ENCODE results near the gene PROCA1. TPM values are rescaled to one million over a fixed set of nuclear protein-coding genes. Genes with fewer than 3 reads are reported as not detected.
A peak's percentile ranks its signal among the peaks of the same experiment; 100 is the strongest.

PROCA1 gene, protein sequence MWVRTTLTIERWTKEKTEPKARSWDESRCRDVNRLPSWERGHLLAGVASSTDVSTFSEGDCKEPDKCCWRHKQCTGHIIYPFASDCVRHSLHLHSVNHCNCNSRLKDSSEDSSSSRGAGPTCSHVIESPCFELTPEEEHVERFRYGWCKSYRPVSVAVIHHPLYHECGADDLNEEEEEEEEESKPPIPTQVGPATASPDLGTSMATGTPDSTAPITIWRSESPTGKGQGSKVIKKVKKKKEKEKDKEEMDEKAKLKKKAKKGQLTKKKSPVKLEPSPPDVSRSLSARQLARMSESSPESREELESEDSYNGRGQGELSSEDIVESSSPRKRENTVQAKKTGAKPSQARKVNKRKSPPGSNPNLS
- polyA plus RNA-seq (ENCODE audit: insufficient read length in 4 of 4): 1 to 10 TPM; 5.0 to 7.3 (median 6.2) TPM

DNA sequence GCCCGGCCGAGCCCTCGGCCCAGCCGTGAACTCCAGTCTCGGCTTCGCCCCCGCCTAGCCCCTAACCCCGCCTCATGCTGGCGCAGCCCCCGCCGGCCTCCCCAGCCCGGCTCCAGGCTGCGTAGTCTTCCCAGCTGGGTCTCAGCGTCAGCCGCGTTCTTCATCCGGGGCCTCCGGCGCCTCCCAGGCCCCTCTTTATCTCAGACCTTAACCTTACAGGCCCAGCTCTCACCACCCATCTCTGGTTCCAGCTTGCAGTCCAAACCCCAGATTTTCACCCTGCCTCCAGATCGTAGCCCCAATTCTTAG, at the start of gene PROCA1:
PROCA1 (minus strand) TSS at position 166 of the 309 bp plus-strand sequence. CDS start 228 bp downstream, outside the sequence.
- DNase-seq (ENCODE audit: low read depth in 4 of 4, low spot score in 3 of 4): no peak

DNA sequence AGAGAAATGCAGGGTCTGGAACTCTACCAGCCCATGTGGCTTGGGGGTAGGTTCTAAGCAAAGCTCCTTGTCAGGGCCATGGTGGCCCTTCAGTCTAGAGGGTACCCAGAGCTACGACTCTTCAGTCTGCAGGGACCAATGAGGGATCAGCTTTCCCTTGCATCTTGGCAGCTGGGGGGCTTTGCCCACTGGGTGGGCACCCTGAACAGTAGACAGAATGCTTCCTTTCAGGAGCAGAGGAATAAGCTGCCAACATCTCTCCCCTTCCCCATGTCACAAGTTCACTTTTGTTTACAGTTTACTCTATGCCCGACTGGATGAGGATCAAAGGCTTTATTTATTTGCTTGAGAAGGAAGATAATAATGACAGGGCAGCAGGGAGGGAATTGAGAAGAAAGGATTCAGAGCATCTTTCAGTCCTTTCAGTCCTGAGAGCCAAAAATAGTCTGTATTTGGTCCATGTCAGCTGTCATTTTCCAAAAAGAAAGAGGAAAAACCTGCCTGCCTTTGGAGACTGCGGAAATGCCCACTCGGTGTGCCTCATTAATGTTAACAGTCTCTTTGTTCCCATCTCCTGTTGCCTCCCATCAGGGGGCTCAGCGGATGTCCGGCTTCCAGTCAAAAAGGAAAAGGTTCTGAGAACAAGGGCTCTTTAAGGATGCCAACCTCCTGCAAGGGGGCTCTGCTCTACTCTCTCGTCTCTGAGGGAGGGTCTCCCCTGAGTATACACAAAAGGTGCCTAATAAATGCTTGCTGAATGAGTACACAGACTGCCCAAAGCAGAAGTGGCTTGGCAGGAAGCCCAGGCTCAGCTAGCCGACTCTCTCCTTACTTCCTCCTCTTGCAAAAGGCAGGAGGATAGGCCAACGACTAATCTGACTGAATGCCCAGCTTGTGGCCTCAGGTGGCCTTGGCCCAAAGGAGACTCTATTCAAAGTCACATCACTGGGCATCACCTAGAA, 49.2 kb upstream of the PROCA1 start:
- no peak for DNase-seq (ENCODE audit: low read depth in 4 of 4, low spot score in 3 of 4)

DNA sequence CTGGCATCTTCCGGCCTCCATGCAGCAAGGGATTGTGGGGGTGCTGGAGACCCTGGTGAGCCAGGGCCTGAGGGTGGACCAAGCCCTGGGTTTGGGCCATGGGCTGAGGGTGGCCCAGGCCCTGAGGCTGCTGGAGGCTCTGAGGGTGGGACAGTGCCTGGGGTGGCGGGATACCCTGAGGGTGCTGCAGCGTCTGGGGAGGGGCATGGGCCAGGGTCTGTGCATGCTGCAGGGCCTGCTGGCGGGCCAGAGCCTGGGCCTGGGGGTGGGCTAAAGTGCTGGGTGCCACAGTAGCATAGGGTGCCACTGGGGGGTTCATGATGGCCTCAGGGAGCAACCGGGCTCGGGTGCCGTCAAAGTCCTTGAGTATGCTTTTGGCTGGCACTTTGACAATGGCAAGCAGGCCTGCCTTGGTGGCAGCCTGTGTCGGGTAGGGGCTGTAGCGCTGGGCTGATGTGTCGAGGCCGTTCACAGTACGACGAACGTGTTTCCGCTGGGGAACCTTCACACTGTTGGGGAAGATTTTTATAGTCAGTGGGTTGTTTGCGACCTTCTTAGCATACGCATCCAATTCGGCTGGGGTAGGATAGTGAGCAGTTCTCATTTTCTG, 47.7 kb upstream of the PROCA1 start:
- DNase-seq (ENCODE audit: low read depth in 4 of 4, low spot score in 3 of 4): no peak

DNA sequence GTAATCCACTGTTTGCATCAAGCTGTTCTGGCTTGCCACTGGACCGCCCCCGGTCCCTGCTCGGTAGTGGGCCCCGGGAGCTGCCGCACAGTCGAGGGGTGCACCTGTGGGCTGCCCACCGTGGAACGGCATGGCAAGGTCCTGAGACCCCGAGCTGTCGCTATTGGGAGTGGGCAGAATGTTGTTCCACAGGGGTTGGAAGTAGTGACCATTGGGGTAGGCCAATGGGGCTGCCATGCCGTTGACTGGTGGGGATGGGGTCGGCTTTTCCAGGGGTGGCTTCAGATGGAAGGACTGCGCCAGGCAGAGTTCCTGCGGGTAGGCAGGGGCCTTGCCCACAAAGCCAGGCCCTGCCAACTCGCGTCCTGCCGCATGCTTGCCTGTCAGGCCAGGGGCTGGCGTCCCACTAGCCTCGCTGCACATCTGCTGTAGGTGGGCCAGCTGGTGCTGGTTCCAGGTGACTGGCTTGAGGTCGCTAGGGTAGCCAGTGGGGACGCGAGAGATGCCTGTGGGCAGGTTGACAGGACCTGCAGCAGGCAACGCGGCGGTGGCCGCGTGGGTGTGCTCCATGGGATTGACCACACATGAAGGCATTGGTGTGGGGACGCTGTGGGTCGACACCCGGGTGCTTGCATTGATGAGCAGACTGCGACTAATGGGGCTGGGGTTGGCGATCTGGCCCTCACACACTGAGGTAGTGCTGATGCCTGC, 46.9 kb upstream of the PROCA1 start:
- DNase-seq (ENCODE audit: low read depth in 4 of 4, low spot score in 3 of 4): no peak

- DNase-seq (ENCODE audit: low read depth in 4 of 4, low spot score in 3 of 4): no peak
These were observed 44.5 kb upstream of the PROCA1 start for GRCh38 chr17:28756049-28756804.

DNA sequence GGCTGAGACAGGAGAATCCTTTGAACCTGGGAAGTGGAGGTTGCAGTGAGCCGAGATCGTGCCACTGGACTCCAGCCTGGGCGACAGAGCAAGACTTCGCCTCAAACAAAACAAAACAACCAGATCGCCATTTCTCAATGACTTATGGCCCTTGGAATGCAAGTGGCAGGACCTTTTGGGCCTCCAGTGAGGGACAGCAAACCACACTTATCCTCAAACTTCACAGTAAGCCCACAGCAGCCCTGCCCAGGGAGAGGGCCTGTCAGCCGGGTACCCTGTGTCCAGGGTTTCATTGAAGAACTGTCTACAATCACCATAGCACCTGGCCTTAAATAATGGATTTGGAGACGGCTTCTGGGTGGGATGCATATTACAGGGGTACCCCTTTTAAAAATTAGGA, 43.8 kb upstream of the PROCA1 start:
- no peak for DNase-seq (ENCODE audit: low read depth in 4 of 4, low spot score in 3 of 4)

- no peak for DNase-seq (ENCODE audit: low read depth in 4 of 4, low spot score in 3 of 4)
These were observed 40.1 kb upstream of the PROCA1 start for GRCh38 chr17:28751600-28752366.

DNA sequence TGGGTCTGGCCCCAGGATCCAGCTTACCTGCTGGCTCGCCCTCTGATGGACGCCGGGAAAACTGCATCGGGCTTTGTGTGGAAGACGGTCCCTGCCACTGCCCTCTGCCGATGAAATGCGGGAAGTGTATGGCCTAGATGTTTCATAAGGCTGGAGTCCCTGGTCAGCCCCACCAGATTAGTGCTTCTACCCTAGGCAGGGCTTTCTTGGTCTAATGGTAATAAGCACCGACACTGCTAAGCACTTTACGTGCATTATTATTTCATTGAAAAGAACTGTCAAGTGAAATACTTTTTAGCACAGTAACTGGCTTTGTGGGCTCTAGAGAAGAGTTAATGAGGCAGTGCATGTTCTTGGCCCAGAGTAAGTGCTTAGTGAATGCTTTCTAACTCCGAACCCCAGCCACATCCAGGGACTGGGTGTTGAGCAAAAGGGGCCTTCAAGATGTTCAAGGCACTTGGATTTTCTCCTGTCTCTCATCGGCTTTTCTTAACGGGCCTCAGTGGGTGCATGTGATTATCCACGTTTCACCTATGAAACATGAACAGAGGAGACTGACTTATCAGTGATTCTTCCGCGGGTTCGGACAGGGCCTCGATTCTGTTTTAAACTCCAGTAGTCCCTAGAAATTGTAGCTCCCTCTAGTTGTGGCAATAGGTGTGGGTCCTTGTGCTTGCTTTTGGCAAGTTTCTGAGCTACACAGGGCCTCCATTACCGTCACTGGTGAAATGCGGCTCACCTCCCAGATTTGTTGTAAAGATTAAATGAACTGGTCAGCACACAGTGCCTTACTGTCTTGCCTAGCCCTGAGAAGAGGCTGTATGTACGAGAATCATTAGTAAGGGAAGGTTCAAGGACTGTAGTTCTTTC, 38.7 kb upstream of the PROCA1 start:
- peak in 3 of 4 donors; percentile 83 to 88 (median 87) for DNase-seq (ENCODE audit: low read depth in 4 of 4, low spot score in 3 of 4)

GRCh38 chr17:28749516-28750177, 38.0 kb upstream of the PROCA1 start:
- no peak for DNase-seq (ENCODE audit: low read depth in 4 of 4, low spot score in 3 of 4)

DNA sequence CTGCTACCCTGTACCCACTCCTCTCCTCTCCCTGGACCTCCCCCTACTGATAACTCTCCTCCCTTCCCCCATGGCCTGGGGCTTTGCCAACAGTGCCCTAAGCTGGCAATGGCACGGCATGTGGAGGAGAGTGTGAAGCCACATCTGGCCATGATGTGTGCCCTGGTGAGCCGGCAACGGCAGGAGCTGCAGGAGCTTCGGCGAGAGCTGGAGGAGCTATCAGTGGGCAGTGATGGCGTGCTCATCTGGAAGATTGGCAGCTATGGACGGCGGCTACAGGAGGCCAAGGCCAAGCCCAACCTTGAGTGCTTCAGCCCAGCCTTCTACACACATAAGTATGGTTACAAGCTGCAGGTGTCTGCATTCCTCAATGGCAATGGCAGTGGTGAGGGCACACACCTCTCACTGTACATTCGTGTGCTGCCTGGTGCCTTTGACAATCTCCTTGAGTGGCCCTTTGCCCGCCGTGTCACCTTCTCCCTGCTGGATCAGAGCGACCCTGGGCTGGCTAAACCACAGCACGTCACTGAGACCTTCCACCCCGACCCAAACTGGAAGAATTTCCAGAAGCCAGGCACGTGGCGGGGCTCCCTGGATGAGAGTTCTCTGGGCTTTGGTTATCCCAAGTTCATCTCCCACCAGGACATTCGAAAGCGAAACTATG, 37.3 kb upstream of the PROCA1 start:
- no peak for DNase-seq (ENCODE audit: low read depth in 4 of 4, low spot score in 3 of 4)

GRCh38 chr17:28747801-28748750, 36.4 kb upstream of the PROCA1 start:
- DNase-seq (ENCODE audit: low read depth in 4 of 4, low spot score in 3 of 4): no peak

GRCh38 chr17:28747051-28747691, 35.5 kb upstream of the PROCA1 start:
- no peak for DNase-seq (ENCODE audit: low read depth in 4 of 4, low spot score in 3 of 4)

DNA sequence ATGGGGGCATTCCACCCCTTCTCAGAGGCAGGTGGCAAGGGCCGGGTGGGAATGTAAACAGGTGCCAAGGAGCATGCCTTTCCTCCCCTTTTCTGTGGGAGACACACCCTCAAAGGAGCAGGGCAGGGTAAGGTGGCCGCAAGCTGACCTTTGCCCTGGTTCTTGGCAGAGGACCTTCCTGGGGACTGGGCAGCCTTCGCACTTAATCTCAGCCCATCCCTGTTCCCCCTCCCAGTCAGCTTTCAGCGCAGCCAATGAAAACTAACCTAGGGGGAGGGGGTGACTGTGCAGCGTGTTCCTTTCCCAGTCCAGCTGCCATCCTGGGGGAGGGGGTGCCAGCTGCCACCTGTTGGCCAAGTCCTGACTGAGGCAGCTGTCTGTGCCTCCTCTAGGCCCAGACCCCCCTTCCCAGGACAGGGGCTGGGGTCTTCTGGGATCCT, 34.9 kb upstream of the PROCA1 start:
- no peak for DNase-seq (ENCODE audit: low read depth in 4 of 4, low spot score in 3 of 4)

DNA sequence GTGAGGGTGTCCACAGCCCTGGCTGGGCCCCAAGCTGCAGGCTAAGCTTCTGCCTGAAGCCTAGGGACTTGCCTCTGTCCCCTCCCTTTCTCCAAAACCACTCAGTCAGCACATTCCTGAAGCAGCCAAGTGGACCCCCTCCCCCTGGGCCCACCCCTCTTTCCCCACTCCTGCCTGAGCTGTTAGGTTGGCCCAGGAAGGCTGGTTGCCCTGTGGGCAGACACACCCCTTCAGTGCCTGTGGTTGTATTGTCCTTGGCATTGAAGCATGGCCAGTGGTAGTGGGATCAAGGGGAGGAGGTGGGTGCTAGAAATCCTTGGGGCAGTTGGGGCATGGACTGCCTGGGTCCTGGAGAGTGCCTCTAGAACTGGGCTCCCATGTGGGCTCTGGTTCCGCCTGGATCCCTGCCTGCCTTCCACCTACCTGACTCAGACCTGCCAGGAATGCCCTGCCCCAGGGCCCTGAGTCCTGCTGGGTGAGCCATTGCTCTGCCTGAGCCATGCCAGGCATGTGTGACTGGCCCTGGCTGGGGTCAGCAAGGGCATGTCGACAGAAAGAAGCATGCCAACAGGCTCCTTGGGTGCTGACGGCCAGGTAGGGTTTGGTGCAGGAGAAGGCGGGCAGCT, 34.2 kb upstream of the PROCA1 start:
- peak in 1 of 4 donors; percentile 70 for DNase-seq (ENCODE audit: low read depth in 4 of 4, low spot score in 3 of 4)

Data from right renal pelvis (tissue), 4 donors.